Esophagus squamous epithelium (tissue), 5 donors: Measurements from ENCODE around the gene KDM3B. TPM values are rescaled to one million over a fixed set of nuclear protein-coding genes. Genes with fewer than 3 reads are reported as not detected.

Experiments used
- DNase-seq: peaks from one replicate; lab custom pipeline; 2025; lab: John Stamatoyannopoulos, UW
- H3K27ac ChIP-seq, 4 donors: fragments of 200-600 bp; sonication (generic); one replicate each; pipeline ENCODE4 v1.5.1; 2016 to 2019; ENCODE audit warnings: mild to moderate bottlenecking in 1 of 4
- H3K27me3 ChIP-seq, 4 donors: fragments of 200-600 bp; sonication (generic); 1 replicate in 3 of 4; 2 replicates in 1 of 4; pipeline versions ENCODE4 v1.5.1 to v1.6.0; 2017 to 2021; ENCODE audit warnings: antibody characterized with exemption in 1 of 4
- H3K36me3 ChIP-seq, 3 donors: fragments of 200-600 bp; sonication (generic); one replicate each; pipeline ENCODE4 v1.5.1; 2016 to 2019
- H3K4me1 ChIP-seq, 3 donors: fragments of 200-600 bp; sonication (generic); one replicate each; pipeline ENCODE4 v1.5.1; 2017 to 2019
- H3K4me3 ChIP-seq, 4 donors: fragments of 200-600 bp; sonication (generic); 1 replicate in 3 of 4; 2 replicates in 1 of 4; pipeline ENCODE4 v1.5.1; 2016 to 2019; ENCODE audit warnings: mild to moderate bottlenecking in 2 of 4, moderate library complexity in 1 of 4
- H3K9me3 ChIP-seq, 3 donors: fragments of 200-600 bp; sonication (generic); one replicate each; pipeline ENCODE4 v1.5.1; 2016 to 2019
- POLR2A ChIP-seq, 4 donors: fragments of 450-650 bp; IDR thresholded peaks; one replicate each; pipeline ENCODE4 v1.6.1; 2017; ENCODE audit warnings: antibody characterized with exemption in 4 of 4, mild to moderate bottlenecking in 4 of 4, moderate library complexity in 3 of 4
- WGBS, 2 donors: methylation state at CpG; one replicate each; pipeline ENCODE4 v1.1.5; 2018; 5-methylcytosine and 5-hydroxymethylcytosine counted together
- intact Hi-C: fragments of 100-400 bp; cut with DNase I; formaldehyde crosslinking; loops from one replicate; pipeline ENCODE4 v1.15.0; 2022
- total RNA-seq, 4 donors: library from RNA; depleted of rRNA; stranded (reverse); fragments of >200 nt; gene quantifications; one replicate each; pipeline ENCODE4 v1.1.0, GENCODE V29; 2016
- TF ChIP-seq, protein P1 (sequence below), 6 experiments: fragments of 450-650 bp in 4 of 6; fragments of 200-600 bp in 2 of 6; sonication (generic) in 2 of 6; IDR thresholded peaks; one replicate each; pipeline ENCODE4 v1.5.1; 2016 to 2019; ENCODE audit warnings: antibody characterized with exemption in 6 of 6, mild to moderate bottlenecking in 4 of 6, moderate library complexity in 4 of 6
- donor health status: DM: yes; HTN: yes; CAD: no.

KDM3B gene
- total RNA-seq, 4 donors from 2014 or later = 34.5 to 53.8 (median 36.2) TPM

GRCh38 chr5:138354387-138354786 lies 1.9 kb downstream of the KDM3B start:
- TF ChIP-seq, protein P1, sequence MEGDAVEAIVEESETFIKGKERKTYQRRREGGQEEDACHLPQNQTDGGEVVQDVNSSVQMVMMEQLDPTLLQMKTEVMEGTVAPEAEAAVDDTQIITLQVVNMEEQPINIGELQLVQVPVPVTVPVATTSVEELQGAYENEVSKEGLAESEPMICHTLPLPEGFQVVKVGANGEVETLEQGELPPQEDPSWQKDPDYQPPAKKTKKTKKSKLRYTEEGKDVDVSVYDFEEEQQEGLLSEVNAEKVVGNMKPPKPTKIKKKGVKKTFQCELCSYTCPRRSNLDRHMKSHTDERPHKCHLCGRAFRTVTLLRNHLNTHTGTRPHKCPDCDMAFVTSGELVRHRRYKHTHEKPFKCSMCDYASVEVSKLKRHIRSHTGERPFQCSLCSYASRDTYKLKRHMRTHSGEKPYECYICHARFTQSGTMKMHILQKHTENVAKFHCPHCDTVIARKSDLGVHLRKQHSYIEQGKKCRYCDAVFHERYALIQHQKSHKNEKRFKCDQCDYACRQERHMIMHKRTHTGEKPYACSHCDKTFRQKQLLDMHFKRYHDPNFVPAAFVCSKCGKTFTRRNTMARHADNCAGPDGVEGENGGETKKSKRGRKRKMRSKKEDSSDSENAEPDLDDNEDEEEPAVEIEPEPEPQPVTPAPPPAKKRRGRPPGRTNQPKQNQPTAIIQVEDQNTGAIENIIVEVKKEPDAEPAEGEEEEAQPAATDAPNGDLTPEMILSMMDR (IDR thresholded peaks at IDR 0.05) = no peak
- TF ChIP-seq POLR2A (IDR thresholded peaks at IDR 0.05) = no peak
- Histone ChIP-seq H3K9me3 (peaks cover 0 to 6% (median 5%) of the 10 kb centered on the region in 3 donors), H3K27ac (peak overlapping the region in 3 of 4 donors; percentile 97 to 99 (median 97)), H3K4me1 (peaks cover 8 to 46% (median 23%) of the 10 kb centered on the region in 3 donors), H3K36me3 (peaks cover 0 to under 1% (median 0%) of the 10 kb centered on the region in 3 donors), H3K27me3 (no peaks in the 10 kb centered on the region), H3K4me3 (peak overlapping the region; percentile 88 to 98 (median 92))
- DNase-seq = no peak
- 3 to 8% methylated on average over 5 of the region's 5 CpGs for WGBS, 2 donors
- intact Hi-C loops = no loop called here

DNA sequence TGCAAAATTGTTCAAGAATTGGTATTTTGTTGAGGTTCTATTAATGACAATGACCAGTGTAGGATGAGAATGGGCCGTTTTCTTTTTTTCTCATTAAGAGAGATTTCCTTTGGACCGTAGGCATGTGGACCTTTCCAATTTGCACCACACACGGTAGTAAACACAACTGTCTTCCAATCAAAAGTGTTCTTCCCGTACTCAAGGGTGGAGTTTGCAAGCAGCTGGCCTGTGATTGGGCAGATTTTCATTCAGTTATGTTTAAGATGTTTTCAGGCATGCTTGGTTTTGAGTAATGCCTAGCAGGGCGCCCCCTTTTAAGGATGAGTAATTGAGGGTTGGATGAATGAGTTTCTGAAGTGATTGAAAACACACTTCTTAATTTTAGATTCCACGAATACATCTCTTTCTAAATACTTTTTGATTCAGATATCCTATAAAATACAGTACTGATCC lies 2.5 kb downstream of the KDM3B start:
- no peak for TF ChIP-seq POLR2A (IDR thresholded peaks at IDR 0.05)
- Histone ChIP-seq H3K4me3 (peak overlapping the region in 3 of 4 donors; percentile 88 to 98 (median 97)), H3K9me3 (peaks cover 0 to 6% (median 5%) of the 10 kb centered on the region in 3 donors), H3K27ac (peak overlapping the region in 3 of 4 donors; percentile 97 to 99 (median 97)), H3K36me3 (no peaks in the 10 kb centered on the region), H3K27me3 (no peaks in the 10 kb centered on the region), H3K4me1 (peaks cover 8 to 52% (median 23%) of the 10 kb centered on the region in 3 donors)
- DNase-seq = no peak
- WGBS, 2 donors = 15 to 19% methylated on average over 6 of the region's 6 CpGs
- intact Hi-C loops = no loop called here

DNA sequence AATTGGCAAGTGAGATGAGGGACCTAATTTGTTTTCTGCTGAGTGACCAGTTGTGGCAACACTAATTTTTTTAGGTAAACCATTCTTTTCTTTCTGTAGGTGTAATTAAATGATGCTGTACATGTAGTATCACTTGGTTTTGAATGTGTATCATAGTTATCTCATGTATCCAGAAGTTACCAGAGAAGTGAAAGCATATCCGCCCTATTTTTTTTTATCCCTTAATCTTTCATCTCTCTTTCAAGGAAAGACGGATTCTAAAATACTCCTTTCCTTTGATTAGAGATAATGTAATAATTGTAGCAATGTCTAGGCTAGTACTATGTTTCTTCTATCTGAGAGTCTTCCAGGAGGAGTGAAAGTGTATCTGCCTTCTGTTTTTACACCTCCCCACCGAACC lies 7.1 kb downstream of the KDM3B start:
- Histone ChIP-seq H3K27me3 (no peaks in the 10 kb centered on the region), H3K9me3 (no peaks in the 10 kb centered on the region), H3K4me1 (peaks cover 1 to 51% (median 19%) of the 10 kb centered on the region in 3 donors), H3K36me3 (no peaks in the 10 kb centered on the region), H3K27ac (no peak overlapping the region), H3K4me3 (no peak overlapping the region)
- DNase-seq = no peak
- WGBS, 2 donors = 81 to 85% methylated on average over 3 of the region's 3 CpGs
- intact Hi-C loops = no loop called here
- no peak for TF ChIP-seq POLR2A (IDR thresholded peaks at IDR 0.05)
- TF ChIP-seq, protein P1 (IDR thresholded peaks at IDR 0.05) = no peak

GRCh38 chr5:138360941-138361452 lies 8.5 kb downstream of the KDM3B start:
- Histone ChIP-seq H3K9me3 (no peaks in the 10 kb centered on the region), H3K4me3 (no peak overlapping the region), H3K27ac (no peak overlapping the region), H3K27me3 (no peaks in the 10 kb centered on the region), H3K36me3 (no peaks in the 10 kb centered on the region), H3K4me1 (peaks cover 0 to 41% (median 9%) of the 10 kb centered on the region in 3 donors)
- no peak for TF ChIP-seq POLR2A (IDR thresholded peaks at IDR 0.05)
- TF ChIP-seq, protein P1 (IDR thresholded peaks at IDR 0.05) = no peak
- intact Hi-C loops = no loop called here
- DNase-seq = no peak
- WGBS, 2 donors = 80 to 86% methylated on average over 1 of the region's 1 CpG

DNA sequence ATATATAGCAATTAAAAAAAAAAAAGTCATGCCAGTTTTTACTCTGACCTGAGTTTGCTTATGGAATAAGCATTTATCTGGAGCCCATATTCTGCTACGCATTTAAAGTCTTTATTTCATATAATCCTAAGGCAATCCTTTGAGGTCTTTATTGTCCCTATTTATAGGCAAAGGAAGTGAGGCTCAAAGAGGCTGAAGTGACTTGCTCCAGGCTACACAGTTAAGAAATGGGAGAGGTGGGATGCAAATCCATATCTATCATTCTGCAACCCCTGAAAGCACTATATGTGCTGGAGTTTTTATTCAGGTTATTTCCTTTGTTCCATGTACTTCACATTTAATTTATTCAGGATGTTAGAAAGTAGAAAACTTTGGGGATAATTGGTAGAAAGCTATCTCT lies 12.1 kb downstream of the KDM3B start:
- no peak for DNase-seq
- no peak for TF ChIP-seq POLR2A (IDR thresholded peaks at IDR 0.05)
- H3K36me3 ChIP-seq = no peaks in the 10 kb centered on the region
- H3K4me3 ChIP-seq = no peak overlapping the region
- no peaks in the 10 kb centered on the region for H3K9me3 ChIP-seq
- peaks cover 4 to 55% (median 4%) of the 10 kb centered on the region in 3 donors for H3K4me1 ChIP-seq
- H3K27ac ChIP-seq = no peak overlapping the region
- intact Hi-C loops = no loop called here
- no peaks in the 10 kb centered on the region for H3K27me3 ChIP-seq
- 90 to 100% methylated on average over 1 of the region's 1 CpG for WGBS, 2 donors

DNA sequence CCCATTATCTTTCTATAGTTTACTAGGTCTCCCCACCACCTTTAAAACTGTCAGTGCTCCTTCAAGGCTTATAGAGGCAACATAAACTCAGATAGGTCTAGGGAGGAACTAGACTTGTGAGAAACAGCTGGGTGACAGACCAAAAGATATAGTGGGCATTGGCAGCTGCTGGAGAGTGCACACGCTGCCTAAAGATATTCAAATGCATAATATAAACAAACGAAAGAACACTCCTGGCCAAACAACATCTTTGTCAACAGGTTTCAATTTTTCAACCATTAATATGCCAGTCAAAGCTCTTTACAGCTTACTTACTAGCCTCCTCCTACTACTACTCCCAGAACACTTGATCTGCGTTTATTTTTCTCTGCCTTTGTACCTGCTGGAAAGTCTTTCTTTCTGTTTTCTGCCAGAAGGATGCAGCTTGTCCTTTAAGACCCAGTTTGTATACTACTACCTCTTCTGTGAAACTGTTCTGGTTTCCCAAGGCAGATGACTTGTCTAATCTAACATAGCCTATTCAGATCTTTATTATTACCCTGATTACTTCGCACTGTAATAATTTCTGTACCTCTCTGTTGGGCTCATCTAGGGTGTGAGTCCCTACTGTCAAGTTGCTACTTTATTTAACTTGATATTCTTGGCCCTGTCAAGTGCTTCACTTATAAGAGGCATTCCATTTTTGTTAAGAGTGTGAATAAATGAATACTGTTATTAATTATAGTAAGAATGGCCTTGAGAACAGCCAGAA lies 14.3 kb downstream of the KDM3B start:
- intact Hi-C loops = no loop called here
- 61 to 63% methylated on average over 4 of the region's 4 CpGs for WGBS, 2 donors
- H3K36me3 ChIP-seq = no peaks in the 10 kb centered on the region
- H3K4me3 ChIP-seq = no peak overlapping the region
- DNase-seq = no peak
- no peaks in the 10 kb centered on the region for H3K27me3 ChIP-seq
- TF ChIP-seq POLR2A (IDR thresholded peaks at IDR 0.05) = no peak
- TF ChIP-seq, protein P1 (IDR thresholded peaks at IDR 0.05) = no peak
- H3K27ac ChIP-seq = no peak overlapping the region
- no peaks in the 10 kb centered on the region for H3K9me3 ChIP-seq
- H3K4me1 ChIP-seq = peaks cover 4 to 51% (median 7%) of the 10 kb centered on the region in 3 donors
